ENCODE data around the gene DCDC2. TPM values are rescaled to one million over a fixed set of nuclear protein-coding genes. Genes with fewer than 3 reads are reported as not detected.
"Not testable (repeated sequence)": the region's sequence is repeated elsewhere in the genome, so short reads cannot be mapped to it uniquely, and the experiment has no call there.

The DCDC2 gene
- total and polyA plus RNA-seq, 5 donors from 2014 or later: 0.39 TPM; not detected in 4

DNA sequence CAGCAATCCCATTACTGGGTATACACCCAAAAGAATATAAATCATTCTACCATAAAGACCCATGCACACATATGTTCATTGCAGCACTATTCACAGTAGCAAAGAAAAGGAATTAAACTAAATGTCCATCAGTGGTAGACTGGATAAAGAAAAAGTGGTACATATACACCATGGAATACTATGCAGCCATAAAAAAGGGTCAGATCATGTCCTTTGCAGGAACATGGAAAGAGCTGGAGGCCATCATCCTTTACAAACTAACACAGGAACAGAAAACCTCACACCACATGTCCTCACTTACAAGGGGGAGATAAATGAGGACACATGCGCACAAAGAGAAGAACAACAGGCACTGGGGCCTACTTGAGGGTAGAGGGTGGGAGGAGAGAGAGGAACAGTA is 60.9 kb downstream of the DCDC2 start:
- Histone ChIP-seq H3K27ac (ENCODE audit: insufficient read depth, low read length, poor library complexity, severe bottlenecking) (no peak overlapping the region), H3K4me1 (ENCODE audit: control insufficient read depth, insufficient read depth, low read length, poor library complexity, severe bottlenecking) (no peaks in the 10 kb centered on the region), H3K9me3 (ENCODE audit: control insufficient read depth in 2 of 2, low read length in 2 of 2) (no peaks in the 10 kb centered on the region), H3K27me3 (ENCODE audit: control insufficient read depth, insufficient read depth, low read length) (no peaks in the 10 kb centered on the region), H3K36me3 (ENCODE audit: control insufficient read depth, insufficient read depth, low read length) (no peaks in the 10 kb centered on the region), H3K4me3 (ENCODE audit: low read depth, low read length) (no peak overlapping the region)
- Mint-ChIP-seq H3K27ac (no peak overlapping the region), H3K36me3 (peaks cover 4% of the 10 kb centered on the region), H3K27me3 (peaks cover 12% of the 10 kb centered on the region), H3K9me3 (peaks cover 0 to 28% (median 9%) of the 10 kb centered on the region in 7 donors), H3K4me3 (no peak overlapping the region), H3K4me1 (no peaks in the 10 kb centered on the region)
- ATAC-seq (ENCODE audit: low read depth in 2 of 2) (no peak), DNase-seq (no peak)

DNA sequence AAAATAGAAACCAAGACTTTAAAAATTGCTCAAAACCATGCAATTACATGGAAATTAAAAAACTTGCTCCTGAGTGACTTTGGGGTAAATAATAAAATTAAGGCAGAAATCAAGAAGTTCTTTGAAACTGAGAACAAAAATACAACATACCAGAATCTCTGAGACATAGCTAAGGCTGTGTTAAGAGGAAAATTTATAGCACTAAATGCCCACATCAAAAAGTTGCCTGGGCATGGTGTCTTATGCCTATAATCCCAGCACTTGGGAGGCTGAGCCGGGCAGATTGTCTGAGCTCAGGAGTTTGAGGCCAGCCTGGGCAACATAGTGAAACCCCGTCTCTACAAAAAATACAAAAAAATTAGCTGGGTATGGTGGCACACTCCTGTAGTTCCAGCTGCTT is 64.0 kb downstream of the DCDC2 start:
- not testable (repeated sequence) for H3K4me1 Mint-ChIP-seq; H3K36me3 Mint-ChIP-seq; H3K27me3 ChIP-seq (ENCODE audit: control insufficient read depth, insufficient read depth, low read length); H3K4me3 ChIP-seq (ENCODE audit: low read depth, low read length); ATAC-seq (ENCODE audit: low read depth in 2 of 2); H3K36me3 ChIP-seq (ENCODE audit: control insufficient read depth, insufficient read depth, low read length); H3K9me3 ChIP-seq (ENCODE audit: control insufficient read depth in 2 of 2, low read length in 2 of 2); H3K27ac Mint-ChIP-seq; H3K4me1 ChIP-seq (ENCODE audit: control insufficient read depth, insufficient read depth, low read length, poor library complexity, severe bottlenecking); H3K27ac ChIP-seq (ENCODE audit: insufficient read depth, low read length, poor library complexity, severe bottlenecking); H3K4me3 Mint-ChIP-seq; DNase-seq
- Mint-ChIP-seq H3K27me3 (peaks cover 12% of the 10 kb centered on the region), H3K9me3 (peaks cover 0 to 28% (median 9%) of the 10 kb centered on the region in 7 donors)

DNA sequence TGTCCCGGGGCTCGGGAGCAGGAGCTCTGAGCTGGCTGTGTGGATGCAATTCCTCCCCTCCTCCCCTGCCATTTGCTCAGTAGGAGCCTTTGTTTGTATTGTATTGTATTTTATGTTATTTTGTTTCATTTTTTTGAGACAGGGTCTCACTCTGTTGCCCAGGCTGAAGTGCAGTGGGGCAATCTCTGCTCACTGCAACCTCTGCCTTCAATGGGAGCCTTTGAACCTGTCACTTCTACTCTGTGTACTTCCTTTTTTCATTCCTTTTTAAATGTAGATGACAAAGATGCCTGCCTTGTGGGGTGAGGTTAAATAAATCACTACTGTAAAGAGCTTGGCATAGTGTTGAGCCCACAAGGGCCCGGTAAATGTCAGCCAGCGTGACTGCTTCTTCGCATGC is 70.6 kb downstream of the DCDC2 start:
- Histone ChIP-seq H3K4me3 (ENCODE audit: low read depth, low read length) (no peak overlapping the region), H3K9me3 (ENCODE audit: control insufficient read depth in 2 of 2, low read length in 2 of 2) (no peaks in the 10 kb centered on the region), H3K36me3 (ENCODE audit: control insufficient read depth, insufficient read depth, low read length) (no peaks in the 10 kb centered on the region), H3K27ac (ENCODE audit: insufficient read depth, low read length, poor library complexity, severe bottlenecking) (no peak overlapping the region), H3K4me1 (ENCODE audit: control insufficient read depth, insufficient read depth, low read length, poor library complexity, severe bottlenecking) (peaks cover 3% of the 10 kb centered on the region), H3K27me3 (ENCODE audit: control insufficient read depth, insufficient read depth, low read length) (peaks cover 2% of the 10 kb centered on the region)
- Mint-ChIP-seq H3K27ac (no peak overlapping the region), H3K36me3 (no peaks in the 10 kb centered on the region), H3K4me1 (peaks cover 0 to 6% (median 2%) of the 10 kb centered on the region in 4 donors), H3K4me3 (no peak overlapping the region), H3K27me3 (peaks cover 16% of the 10 kb centered on the region), H3K9me3 (no peaks in the 10 kb centered on the region)
- no peak for ATAC-seq (ENCODE audit: low read depth in 2 of 2)
- no peak for DNase-seq

DNA sequence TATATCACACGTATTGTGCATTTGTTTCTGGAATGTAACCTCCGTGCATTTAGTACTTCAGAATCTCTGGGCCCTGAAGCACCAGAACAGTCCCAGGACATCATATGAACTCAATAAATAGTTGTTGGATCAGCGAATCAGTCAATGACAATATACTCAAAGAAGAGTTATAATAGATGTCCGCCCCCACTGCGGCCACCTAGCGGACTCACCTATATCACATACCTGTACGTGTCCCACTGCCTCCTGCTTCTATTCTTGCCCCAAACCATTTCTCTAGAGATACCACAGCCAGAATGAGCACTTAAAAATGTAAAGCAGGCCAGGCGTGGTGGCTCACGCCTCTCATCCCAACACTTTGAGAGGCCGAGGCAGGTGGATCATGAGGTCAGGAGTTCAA is 73.9 kb downstream of the DCDC2 start:
- Mint-ChIP-seq H3K4me1 (peaks cover 0 to 6% (median 2%) of the 10 kb centered on the region in 4 donors), H3K4me3 (no peak overlapping the region), H3K9me3 (no peaks in the 10 kb centered on the region), H3K27me3 (peaks cover 26% of the 10 kb centered on the region), H3K27ac (no peak overlapping the region), H3K36me3 (no peaks in the 10 kb centered on the region)
- peaks cover 2% of the 10 kb centered on the region for H3K27me3 ChIP-seq (ENCODE audit: control insufficient read depth, insufficient read depth, low read length)
- H3K4me3 ChIP-seq (ENCODE audit: low read depth, low read length): no peak overlapping the region
- no peaks in the 10 kb centered on the region for H3K36me3 ChIP-seq (ENCODE audit: control insufficient read depth, insufficient read depth, low read length)
- H3K9me3 ChIP-seq (ENCODE audit: control insufficient read depth in 2 of 2, low read length in 2 of 2): no peaks in the 10 kb centered on the region
- H3K4me1 ChIP-seq (ENCODE audit: control insufficient read depth, insufficient read depth, low read length, poor library complexity, severe bottlenecking): peaks cover 3% of the 10 kb centered on the region
- DNase-seq (no peak), ATAC-seq (ENCODE audit: low read depth in 2 of 2) (no peak)
- H3K27ac ChIP-seq (ENCODE audit: insufficient read depth, low read length, poor library complexity, severe bottlenecking): no peak overlapping the region

DNA sequence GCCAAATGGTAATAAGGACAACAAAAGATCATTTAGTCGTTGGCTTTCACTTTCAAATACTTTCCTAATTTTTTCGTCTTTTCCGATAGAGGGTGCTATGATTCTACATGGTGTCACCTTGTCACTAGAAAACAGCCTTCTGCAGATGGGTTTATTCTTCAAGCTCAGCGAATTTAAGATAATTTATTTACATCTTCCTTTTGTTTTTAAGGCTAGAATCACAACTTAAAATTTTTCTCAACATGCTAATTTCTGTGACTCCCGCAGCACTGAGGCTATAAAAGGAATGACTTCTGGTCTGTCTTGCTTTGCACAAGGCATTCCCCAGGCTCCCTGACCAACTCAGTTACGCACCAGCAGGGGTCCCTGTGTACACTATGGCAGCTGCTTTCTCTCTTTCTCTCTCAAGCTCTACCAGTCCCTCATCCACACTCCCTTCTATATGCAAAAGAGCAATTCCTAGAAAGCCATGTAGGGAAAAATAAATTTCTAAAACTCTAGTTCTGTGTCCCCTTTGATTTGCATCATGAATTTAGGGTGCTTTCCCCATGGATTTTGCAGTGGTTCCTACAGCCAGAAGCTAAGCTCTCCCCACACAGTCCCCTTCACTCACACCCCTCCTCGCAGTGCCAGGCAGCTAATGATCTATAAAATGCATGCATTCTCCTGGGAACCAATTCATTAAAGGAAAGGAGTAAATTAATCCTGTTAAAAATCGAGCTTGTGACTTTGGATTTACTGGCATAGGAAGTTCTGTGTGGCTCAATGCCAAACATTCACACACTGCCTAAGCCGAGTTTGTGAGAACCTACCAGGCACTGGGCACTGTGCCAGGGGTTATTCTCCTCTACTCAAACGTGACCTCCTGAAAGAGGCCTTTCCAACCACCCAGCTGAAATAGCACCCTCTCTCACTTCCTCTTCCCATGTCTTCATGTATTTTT is 74.5 kb downstream of the DCDC2 start:
- H3K27me3 ChIP-seq (ENCODE audit: control insufficient read depth, insufficient read depth, low read length): peaks cover 2% of the 10 kb centered on the region
- no peaks in the 10 kb centered on the region for H3K36me3 ChIP-seq (ENCODE audit: control insufficient read depth, insufficient read depth, low read length)
- Mint-ChIP-seq H3K4me1 (peaks cover 0 to 6% (median 2%) of the 10 kb centered on the region in 4 donors), H3K27me3 (peaks cover 29% of the 10 kb centered on the region), H3K9me3 (no peaks in the 10 kb centered on the region), H3K36me3 (no peaks in the 10 kb centered on the region), H3K4me3 (peak overlapping the region in 1 of 4 donors; percentile 14), H3K27ac (peak overlapping the region in 1 of 3 donors; percentile 26)
- H3K4me3 ChIP-seq (ENCODE audit: low read depth, low read length): no peak overlapping the region
- H3K9me3 ChIP-seq (ENCODE audit: control insufficient read depth in 2 of 2, low read length in 2 of 2): no peaks in the 10 kb centered on the region
- DNase-seq (peak in 2 of 3 donors; percentile 27 to 57), ATAC-seq (ENCODE audit: low read depth in 2 of 2) (peak; percentile 42 to 64)
- H3K4me1 ChIP-seq (ENCODE audit: control insufficient read depth, insufficient read depth, low read length, poor library complexity, severe bottlenecking): peaks cover 3% of the 10 kb centered on the region
- H3K27ac ChIP-seq (ENCODE audit: insufficient read depth, low read length, poor library complexity, severe bottlenecking): no peak overlapping the region

DNA sequence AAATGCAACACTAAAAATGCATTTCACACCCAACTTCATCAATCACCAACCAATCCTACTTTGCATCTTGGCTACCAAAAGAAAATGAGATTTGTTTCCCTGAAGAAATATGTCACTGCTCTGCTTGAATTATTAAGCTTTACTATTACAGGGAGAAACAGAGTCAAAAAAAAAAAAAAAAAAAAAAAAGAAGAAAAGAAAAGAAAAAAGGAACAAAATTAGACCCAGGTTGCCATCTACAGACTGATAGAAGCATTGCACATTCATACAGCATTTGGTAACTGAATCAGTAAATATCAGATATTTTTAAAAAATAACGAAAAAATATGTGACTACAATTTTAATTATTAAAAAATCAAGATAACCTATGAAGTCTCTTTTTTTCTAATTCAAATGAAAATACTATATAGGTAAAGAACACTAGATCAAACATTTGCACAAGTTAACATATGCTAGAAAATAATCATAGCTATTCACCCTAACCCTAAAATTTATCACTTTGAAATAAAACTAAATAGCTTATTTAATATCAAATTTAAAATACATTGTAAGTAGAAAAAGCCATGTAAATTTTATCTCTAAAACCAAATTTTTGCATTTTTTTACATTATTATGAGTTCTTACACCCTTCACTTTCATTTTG is 83.3 kb downstream of the DCDC2 start:
- Mint-ChIP-seq H3K9me3 (no peaks in the 10 kb centered on the region), H3K36me3 (no peaks in the 10 kb centered on the region), H3K4me3 (no peak overlapping the region), H3K27me3 (peaks cover 21% of the 10 kb centered on the region), H3K4me1 (no peaks in the 10 kb centered on the region), H3K27ac (no peak overlapping the region)
- ATAC-seq (ENCODE audit: low read depth in 2 of 2) (no peak), DNase-seq (no peak)
- Histone ChIP-seq H3K36me3 (ENCODE audit: control insufficient read depth, insufficient read depth, low read length) (no peaks in the 10 kb centered on the region), H3K9me3 (ENCODE audit: control insufficient read depth in 2 of 2, low read length in 2 of 2) (no peaks in the 10 kb centered on the region), H3K4me1 (ENCODE audit: control insufficient read depth, insufficient read depth, low read length, poor library complexity, severe bottlenecking) (no peaks in the 10 kb centered on the region), H3K27me3 (ENCODE audit: control insufficient read depth, insufficient read depth, low read length) (no peaks in the 10 kb centered on the region), H3K27ac (ENCODE audit: insufficient read depth, low read length, poor library complexity, severe bottlenecking) (no peak overlapping the region), H3K4me3 (ENCODE audit: low read depth, low read length) (no peak overlapping the region)

DNA sequence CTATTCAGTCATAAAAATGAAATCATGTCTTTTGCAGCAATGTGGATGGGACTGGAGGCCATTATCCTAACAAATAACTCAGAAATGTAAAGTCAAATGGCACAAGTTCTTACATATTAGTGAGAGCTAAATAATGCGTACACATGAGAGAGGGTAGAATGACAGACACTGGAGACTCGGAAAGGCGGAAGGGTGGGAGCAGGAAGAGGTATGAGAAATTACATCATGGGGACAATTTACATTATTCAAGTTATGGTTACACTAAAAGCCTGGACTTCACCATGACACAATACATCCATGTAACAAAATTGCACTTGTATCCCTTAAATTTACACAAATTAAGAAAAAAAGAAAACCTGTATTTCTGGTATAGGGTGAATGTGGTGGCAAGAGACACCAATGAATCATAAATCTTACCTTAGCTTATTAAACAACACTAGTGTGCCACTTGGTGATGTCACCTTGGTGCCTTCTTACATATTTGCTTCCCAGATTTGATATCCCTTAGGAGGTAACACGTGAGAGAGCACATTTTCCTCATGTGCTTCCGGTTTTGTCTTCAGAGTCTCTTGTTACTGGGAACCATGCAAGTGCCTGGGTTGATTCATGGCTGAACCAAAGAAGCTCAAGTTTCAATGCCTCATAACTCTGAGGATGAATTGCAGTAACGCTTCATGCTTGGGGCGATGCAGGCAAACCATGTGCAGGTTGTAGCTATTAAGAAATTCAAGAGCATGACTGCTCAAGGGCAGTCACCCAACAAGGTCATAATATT is 84.6 kb downstream of the DCDC2 start:
- DNase-seq (no peak), ATAC-seq (ENCODE audit: low read depth in 2 of 2) (no peak)
- Histone ChIP-seq H3K27ac (ENCODE audit: insufficient read depth, low read length, poor library complexity, severe bottlenecking) (no peak overlapping the region), H3K27me3 (ENCODE audit: control insufficient read depth, insufficient read depth, low read length) (no peaks in the 10 kb centered on the region), H3K4me3 (ENCODE audit: low read depth, low read length) (no peak overlapping the region), H3K4me1 (ENCODE audit: control insufficient read depth, insufficient read depth, low read length, poor library complexity, severe bottlenecking) (no peaks in the 10 kb centered on the region), H3K9me3 (ENCODE audit: control insufficient read depth in 2 of 2, low read length in 2 of 2) (no peaks in the 10 kb centered on the region), H3K36me3 (ENCODE audit: control insufficient read depth, insufficient read depth, low read length) (no peaks in the 10 kb centered on the region)
- peaks cover 18% of the 10 kb centered on the region for H3K27me3 Mint-ChIP-seq
- no peak overlapping the region for H3K4me3 Mint-ChIP-seq
- no peaks in the 10 kb centered on the region for H3K9me3 Mint-ChIP-seq
- H3K36me3 Mint-ChIP-seq: no peaks in the 10 kb centered on the region
- H3K27ac Mint-ChIP-seq: no peak overlapping the region
- H3K4me1 Mint-ChIP-seq: no peaks in the 10 kb centered on the region
